IPS-18c (cell line): ENCODE results near the gene TTC7B.

Source experiments
- H3K4me3 ChIP-seq: 2 replicates; pipeline ENCODE4 v1.7.0; 2013; ENCODE audit warnings: low read depth, mild to moderate bottlenecking, low read length, moderate library complexity; ENCODE audit not compliant: insufficient read depth
- H3K9me3 ChIP-seq: one replicate; pipeline ENCODE4 v1.6.1; 2013; ENCODE audit warnings: mild to moderate bottlenecking, low read length, moderate library complexity; ENCODE audit not compliant: control insufficient read depth, insufficient read depth

TTC7B gene

GRCh38 chr14:90556012-90556477 is 260.2 kb downstream of the TTC7B start:
- Histone ChIP-seq H3K4me3 (no peak overlapping the region), H3K9me3 (peaks cover 5% of the 10 kb centered on the region)

GRCh38 chr14:90555126-90556011 is 260.9 kb downstream of the TTC7B start:
- no peak overlapping the region for H3K4me3 ChIP-seq
- H3K9me3 ChIP-seq = peaks cover 5% of the 10 kb centered on the region

- peaks cover 5% of the 10 kb centered on the region for H3K9me3 ChIP-seq
- H3K4me3 ChIP-seq = no peak overlapping the region
Observed at GRCh38 chr14:90554341-90554740, 261.9 kb downstream of the TTC7B start.

- Histone ChIP-seq H3K4me3 (no peak overlapping the region), H3K9me3 (peaks cover 5% of the 10 kb centered on the region)
Observed at GRCh38 chr14:90553921-90554336, 262.3 kb downstream of the TTC7B start.

GRCh38 chr14:90553298-90553920 is 262.8 kb downstream of the TTC7B start:
- Histone ChIP-seq H3K9me3 (peaks cover 4% of the 10 kb centered on the region), H3K4me3 (no peak overlapping the region)

GRCh38 chr14:90552465-90553297 is 263.5 kb downstream of the TTC7B start:
- Histone ChIP-seq H3K4me3 (no peak overlapping the region), H3K9me3 (peaks cover 3% of the 10 kb centered on the region)

- Histone ChIP-seq H3K9me3 (peaks cover 3% of the 10 kb centered on the region), H3K4me3 (no peak overlapping the region)
Observed at GRCh38 chr14:90551733-90552464, 264.3 kb downstream of the TTC7B start.

GRCh38 chr14:90551070-90551704 is 265.0 kb downstream of the TTC7B start:
- Histone ChIP-seq H3K4me3 (no peak overlapping the region), H3K9me3 (peaks cover 3% of the 10 kb centered on the region)

- Histone ChIP-seq H3K9me3 (peaks cover 3% of the 10 kb centered on the region), H3K4me3 (no peak overlapping the region)
Observed at GRCh38 chr14:90549794-90550641, 266.2 kb downstream of the TTC7B start.

- no peaks in the 10 kb centered on the region for H3K9me3 ChIP-seq
- no peak overlapping the region for H3K4me3 ChIP-seq
Observed at GRCh38 chr14:90548455-90548854, 267.8 kb downstream of the TTC7B start.

GRCh38 chr14:90547968-90548367 is 268.3 kb downstream of the TTC7B start:
- H3K4me3 ChIP-seq = no peak overlapping the region

GRCh38 chr14:90547250-90547649 is 269.0 kb downstream of the TTC7B start:
- H3K4me3 ChIP-seq = no peak overlapping the region
- no peaks in the 10 kb centered on the region for H3K9me3 ChIP-seq

More at GRCh38 chr14:90547968-90548367, 268.3 kb downstream of the TTC7B start:
- no peaks in the 10 kb centered on the region for H3K9me3 ChIP-seq

- Histone ChIP-seq H3K4me3 (no peak overlapping the region), H3K9me3 (no peaks in the 10 kb centered on the region)
Observed at GRCh38 chr14:90546767-90547166, 269.5 kb downstream of the TTC7B start.

GRCh38 chr14:90545966-90546751 is 270.1 kb downstream of the TTC7B start:
- Histone ChIP-seq H3K9me3 (no peaks in the 10 kb centered on the region), H3K4me3 (no peak overlapping the region)

GRCh38 chr14:90545382-90545781 is 270.8 kb downstream of the TTC7B start:
- no peaks in the 10 kb centered on the region for H3K9me3 ChIP-seq
- H3K4me3 ChIP-seq = no peak overlapping the region
